Epithelial cell of proximal tubule (primary cell): ENCODE data around the gene RNF180. TPM values are rescaled to one million over a fixed set of nuclear protein-coding genes. Genes with fewer than 3 reads are reported as not detected.

Experiments
- DNase-seq: peaks from one replicate; pipeline ENCODE4 v3.0.0-alpha.2; 2011; ENCODE audit warnings: low read depth
- H3K4me3 ChIP-seq: 2 replicates; pipeline ENCODE4 v1.5.1; 2011; ENCODE audit warnings: low read depth, mild to moderate bottlenecking, low read length
- total RNA-seq: library from RNA; depleted of rRNA; stranded (reverse); fragments of >200 nt; gene quantifications from 2 replicates; pipeline ENCODE4 v1.2.3, GENCODE V29; 2015
- TF ChIP-seq, protein P1 (sequence below): conservative IDR thresholded peaks from 2 replicates; pipeline ENCODE4 v1.5.1; 2012; ENCODE audit warnings: low read depth, mild to moderate bottlenecking, low read length

Gene RNF180
- total RNA-seq, 1 donor from 2014 or later, result 4.6 TPM

DNA sequence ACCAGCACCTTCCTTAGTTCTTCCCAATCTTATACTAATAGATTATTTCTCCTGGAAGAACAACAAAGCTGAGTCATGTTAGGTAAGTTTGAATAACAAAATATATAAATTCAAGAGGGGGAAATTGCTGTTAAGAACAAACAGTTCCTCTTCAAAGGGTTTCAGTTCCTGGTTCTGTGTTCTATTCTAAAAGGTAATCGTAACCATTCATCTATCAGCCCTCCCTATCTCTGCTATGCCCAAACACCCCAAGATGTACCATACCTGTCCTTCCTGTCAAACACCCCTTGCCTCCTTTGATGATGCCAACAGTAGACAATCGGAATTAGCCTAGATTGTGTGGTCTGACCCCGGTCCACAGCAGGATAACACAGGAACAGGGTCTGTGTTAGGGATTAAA, 4.2 kb upstream of the RNF180 start:
- no peak for DNase-seq
- TF ChIP-seq, protein P1, sequence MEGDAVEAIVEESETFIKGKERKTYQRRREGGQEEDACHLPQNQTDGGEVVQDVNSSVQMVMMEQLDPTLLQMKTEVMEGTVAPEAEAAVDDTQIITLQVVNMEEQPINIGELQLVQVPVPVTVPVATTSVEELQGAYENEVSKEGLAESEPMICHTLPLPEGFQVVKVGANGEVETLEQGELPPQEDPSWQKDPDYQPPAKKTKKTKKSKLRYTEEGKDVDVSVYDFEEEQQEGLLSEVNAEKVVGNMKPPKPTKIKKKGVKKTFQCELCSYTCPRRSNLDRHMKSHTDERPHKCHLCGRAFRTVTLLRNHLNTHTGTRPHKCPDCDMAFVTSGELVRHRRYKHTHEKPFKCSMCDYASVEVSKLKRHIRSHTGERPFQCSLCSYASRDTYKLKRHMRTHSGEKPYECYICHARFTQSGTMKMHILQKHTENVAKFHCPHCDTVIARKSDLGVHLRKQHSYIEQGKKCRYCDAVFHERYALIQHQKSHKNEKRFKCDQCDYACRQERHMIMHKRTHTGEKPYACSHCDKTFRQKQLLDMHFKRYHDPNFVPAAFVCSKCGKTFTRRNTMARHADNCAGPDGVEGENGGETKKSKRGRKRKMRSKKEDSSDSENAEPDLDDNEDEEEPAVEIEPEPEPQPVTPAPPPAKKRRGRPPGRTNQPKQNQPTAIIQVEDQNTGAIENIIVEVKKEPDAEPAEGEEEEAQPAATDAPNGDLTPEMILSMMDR, result no peak
- H3K4me3 ChIP-seq, result no peak overlapping the region

DNA sequence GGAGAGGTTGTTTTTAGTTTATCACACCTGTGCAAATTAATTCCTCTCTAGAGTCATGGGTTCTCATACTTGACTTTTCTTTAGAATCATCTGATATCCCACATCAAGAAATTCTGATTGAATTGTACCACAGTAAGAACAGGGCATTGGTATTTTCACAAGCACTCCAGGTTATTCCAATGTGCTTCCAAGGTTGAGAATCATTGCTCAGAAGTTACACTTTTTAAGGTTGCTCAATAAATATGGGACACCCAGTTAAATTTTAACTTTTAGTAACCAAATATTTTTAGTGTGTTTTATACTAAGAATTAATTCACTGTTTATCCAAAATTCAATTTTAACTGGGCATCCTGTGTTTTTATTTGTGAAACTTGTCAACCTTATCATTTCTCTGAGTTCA, 2.5 kb upstream of the RNF180 start:
- TF ChIP-seq, protein P1, result no peak
- no peak overlapping the region for H3K4me3 ChIP-seq
- no peak for DNase-seq

DNA sequence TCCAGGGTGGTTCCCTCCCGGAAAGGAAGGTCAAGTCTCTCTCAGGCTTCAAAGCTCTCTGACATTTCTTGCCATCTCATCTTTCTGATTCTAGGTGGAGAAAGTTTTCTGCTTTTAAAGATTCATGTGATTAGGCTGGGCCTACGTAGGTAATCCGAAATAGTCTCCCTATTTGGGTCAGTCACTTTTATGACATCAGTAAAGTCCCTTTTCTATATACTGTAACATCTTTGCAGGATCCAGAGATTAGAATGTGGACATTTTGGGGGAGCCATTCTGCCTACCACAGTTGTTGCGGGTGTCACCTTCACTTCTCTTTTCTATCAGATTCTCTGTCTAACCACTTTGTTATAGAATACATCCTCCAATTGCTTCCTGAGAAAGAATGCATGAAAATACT, 1.9 kb upstream of the RNF180 start:
- no peak for DNase-seq
- TF ChIP-seq, protein P1, result no peak
- H3K4me3 ChIP-seq, result no peak overlapping the region

DNA sequence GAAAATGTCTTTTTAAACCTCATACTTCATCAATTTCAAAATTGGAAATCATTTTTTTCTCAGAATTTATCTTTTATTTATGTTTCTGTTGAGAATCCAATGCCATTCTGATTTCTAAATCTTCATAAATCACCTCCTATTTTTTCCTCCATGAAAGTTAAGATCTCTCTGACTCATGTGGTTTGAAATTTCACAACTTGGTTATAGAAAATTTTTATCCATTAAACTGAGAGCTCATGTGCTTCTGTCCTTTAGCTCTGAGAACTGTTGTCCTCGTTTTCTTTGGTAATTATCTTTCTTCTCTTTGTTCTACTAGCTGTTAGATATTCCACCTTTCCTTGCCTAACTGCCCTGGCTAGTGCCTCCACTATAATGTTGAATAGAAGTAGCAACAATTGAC, 1.5 kb upstream of the RNF180 start:
- no peak for DNase-seq
- H3K4me3 ChIP-seq, result peak overlapping the region; percentile 81
- TF ChIP-seq, protein P1, result no peak

DNA sequence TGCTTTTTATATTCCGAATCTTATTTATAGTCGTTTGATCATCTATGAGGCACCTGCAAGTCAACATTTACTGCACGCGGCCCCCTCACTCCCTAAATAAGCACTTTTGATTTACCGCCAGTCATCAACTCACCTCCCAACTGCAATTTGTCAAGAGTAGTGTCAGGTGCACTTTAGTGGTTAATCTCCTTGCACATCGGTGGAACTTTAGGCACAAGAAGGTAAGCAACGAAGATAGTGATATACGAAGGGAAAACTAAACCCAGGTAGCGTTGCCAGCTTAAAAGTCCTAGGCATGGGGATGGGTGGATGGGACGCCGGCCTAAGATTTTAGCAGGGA, 513 bp upstream of the RNF180 start:
- DNase-seq, result no peak
- TF ChIP-seq, protein P1, result no peak
- H3K4me3 ChIP-seq, result peak overlapping the region; percentile 81

DNA sequence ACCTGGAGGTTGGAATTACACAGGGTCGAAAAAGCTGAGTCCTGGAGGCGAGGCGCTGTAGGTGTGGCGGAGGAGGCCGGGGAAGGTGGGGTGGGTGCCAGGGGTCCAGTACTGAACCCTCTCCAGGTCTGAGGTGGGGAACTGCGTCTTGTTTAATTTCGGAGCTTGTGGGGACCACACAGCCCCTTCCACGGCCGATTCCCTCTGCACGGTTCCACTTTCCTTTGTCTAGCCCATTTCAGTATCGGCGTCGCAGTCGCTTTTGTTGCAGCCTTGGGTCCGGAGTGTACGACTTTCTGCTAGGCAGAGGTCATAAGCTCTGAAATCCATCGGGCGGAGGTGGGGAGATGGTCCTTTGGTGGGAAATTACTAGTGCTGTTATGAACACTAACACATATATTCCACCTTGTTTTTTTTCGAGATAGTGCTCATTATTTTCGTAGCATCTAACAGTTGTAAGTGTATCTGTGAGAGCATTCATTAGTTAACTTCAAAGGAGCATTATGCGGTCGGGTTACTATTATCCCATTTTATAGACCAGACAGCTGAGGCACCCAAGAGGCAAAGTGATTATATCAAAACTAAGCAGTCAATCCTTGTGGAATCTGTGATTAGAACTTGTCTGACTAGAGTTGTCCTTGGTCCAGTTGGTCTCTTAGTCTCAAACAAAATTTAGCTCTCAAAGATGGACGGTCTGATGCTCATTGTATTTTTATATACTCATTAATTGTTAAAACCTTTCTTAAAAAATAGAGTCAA, 737 bp downstream of the RNF180 start:
- no peak for DNase-seq
- H3K4me3 ChIP-seq, result peak overlapping the region; percentile 81
- TF ChIP-seq, protein P1, result no peak

DNA sequence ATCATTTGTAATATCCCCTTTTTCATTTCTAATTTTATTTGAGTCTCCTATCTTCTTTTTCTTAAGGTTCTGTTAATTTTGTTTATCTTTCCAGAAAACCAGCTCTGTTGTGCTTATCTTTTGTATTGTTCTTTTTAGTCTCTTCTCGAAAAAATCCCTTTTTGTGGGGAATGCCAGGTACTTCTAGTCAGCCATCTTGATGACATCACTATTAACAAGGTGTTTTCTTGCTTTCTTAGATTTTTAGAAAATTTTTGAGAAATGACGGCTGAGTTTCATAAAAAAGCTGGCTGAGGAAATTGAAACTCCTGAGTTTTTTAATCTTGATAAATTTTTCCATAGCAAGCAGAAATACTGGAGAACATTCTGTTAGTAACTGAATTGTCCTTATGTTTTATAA, 10.7 kb downstream of the RNF180 start:
- TF ChIP-seq, protein P1, result no peak
- DNase-seq, result no peak
- no peak overlapping the region for H3K4me3 ChIP-seq
